Gastrocnemius medialis (tissue), 4 donors: ENCODE results near the gene OGA. TPM values are rescaled to one million over a fixed set of nuclear protein-coding genes. Genes with fewer than 3 reads are reported as not detected.
A peak's percentile ranks its signal among the peaks of the same experiment; 100 is the strongest.

Experiments used
- ATAC-seq, 2 donors: fragments of 150-250 bp; one replicate each; pipeline ENCODE4 v1.9.1; 2016
- DNase-seq, 2 donors: peaks; one replicate each; pipeline ENCODE4 v3.0.0-alpha.2; 2019
- H3K27ac ChIP-seq, 4 donors: fragments of 200-600 bp; sonication (generic); 1 replicate in 1 of 4; 2 replicates in 3 of 4; pipeline ENCODE4 v1.5.1; 2016 to 2018; ENCODE audit warnings: mild to moderate bottlenecking in 2 of 4, moderate library complexity in 1 of 4
- H3K27me3 ChIP-seq, 3 donors: fragments of 200-600 bp; sonication (generic) in 2 of 3; 1 replicate in 1 of 3; 2 replicates in 2 of 3; pipeline versions ENCODE4 v1.5.1 to v1.6.0; 2016 to 2019; ENCODE audit warnings: mild to moderate bottlenecking in 1 of 3, moderate library complexity in 1 of 3
- H3K36me3 ChIP-seq, 2 donors: fragments of 200-600 bp; sonication (generic) in 1 of 2; one replicate each; pipeline ENCODE4 v1.5.1; 2017 to 2018
- H3K4me1 ChIP-seq, 2 donors: fragments of 200-600 bp; sonication (generic) in 1 of 2; one replicate each; pipeline ENCODE4 v1.5.1; 2016 to 2017; ENCODE audit warnings: mild to moderate bottlenecking in 2 of 2
- H3K4me3 ChIP-seq, 4 donors: fragments of 200-600 bp; sonication (generic) in 3 of 4; 1 replicate in 1 of 4; 2 replicates in 3 of 4; pipeline ENCODE4 v1.5.1; 2016 to 2019; ENCODE audit warnings: mild to moderate bottlenecking in 2 of 4
- H3K9me3 ChIP-seq, 3 donors: fragments of 200-600 bp; sonication (generic) in 2 of 3; 1 replicate in 1 of 3; 2 replicates in 2 of 3; pipeline ENCODE4 v1.5.1; 2016 to 2019
- CTCF ChIP-seq, 5 experiments: fragments of 450-650 bp in 3 of 5; fragments of 200-600 bp in 2 of 5; sonication (generic) in 2 of 5; IDR thresholded peaks in 4 of 5; conservative IDR thresholded peaks in 1 of 5; 1 replicate in 4 of 5; 2 replicates in 1 of 5; pipeline ENCODE4 v1.5.1; 2016 to 2019; ENCODE audit warnings: antibody characterized with exemption in 5 of 5, mild to moderate bottlenecking in 3 of 5, moderate library complexity in 3 of 5
- POLR2A ChIP-seq, 2 donors: fragments of 450-650 bp; IDR thresholded peaks; one replicate each; pipeline ENCODE4 v1.6.1; 2017; ENCODE audit warnings: antibody characterized with exemption in 2 of 2, mild to moderate bottlenecking in 2 of 2, moderate library complexity in 2 of 2
- in situ Hi-C, 4 donors: fragments of 200-750 bp; cut with MboI; loops; one replicate each; pipeline versions ENCODE4 v1.15.0 to v1.8.0; 2017; ENCODE audit warnings: low sequenced_read_pairs in 4 of 4
- intact Hi-C: fragments of 100-400 bp; cut with DNase I; formaldehyde crosslinking; loops from one replicate; pipeline ENCODE4 v1.15.1; 2023; ENCODE audit warnings: low total_unique reads
- total RNA-seq, 4 donors: library from RNA; depleted of rRNA; stranded (reverse); fragments of >200 nt; gene quantifications; one replicate each; pipeline versions ENCODE4 v1.1.0 to v1.2.3, GENCODE V29; 2016

Gene OGA
- 10 to 100 TPM; 25.8 to 85.5 (median 48.3) TPM for total RNA-seq

GRCh38 chr10:101818119-101818871 lies at the start of gene OGA:
Gene OGA (minus strand): TSS chr10:101818444. CDS start chr10:101818022, 422 bp downstream.
- peaks cover 31% of the 10 kb centered on the region in 2 donors for H3K4me1 ChIP-seq
- intact Hi-C loops (loop anchor here (1.0 to 10.0 kb wide), 7 partner anchors 35 to 1283 kb away; partner anchors contain the start of genes ACTR1A, BTRC, HIF1AN and HPS6), in situ Hi-C loops (no loop called here)
- H3K27me3 ChIP-seq: no peaks in the 10 kb centered on the region
- H3K27ac ChIP-seq: peak within 1 kb of the TSS; percentile 93 to 100 (median 96)
- H3K36me3 ChIP-seq: no peaks in the 10 kb centered on the region
- peak within 1 kb of the TSS; percentile 82 to 99 (median 98) for H3K4me3 ChIP-seq
- peak; percentile 99 to 100 for DNase-seq
- peak in 1 of 5 experiments; percentile 26 for TF ChIP-seq CTCF (IDR thresholded peaks at IDR 0.05 in 4 of 5, conservative IDR thresholded peaks at IDR 0.05 in 1 of 5)
- TF ChIP-seq POLR2A (IDR thresholded peaks at IDR 0.05): peak; percentile 99 to 100
- no peaks in the 10 kb centered on the region for H3K9me3 ChIP-seq
- ATAC-seq: peak; percentile 89 to 90

- intact Hi-C loops: no loop called here
- in situ Hi-C loops: no loop called here
- no peak for ATAC-seq
- Histone ChIP-seq H3K4me1 (no peaks in the 10 kb centered on the region), H3K4me3 (no peak overlapping the region), H3K36me3 (no peaks in the 10 kb centered on the region), H3K9me3 (no peaks in the 10 kb centered on the region), H3K27ac (no peak overlapping the region), H3K27me3 (no peaks in the 10 kb centered on the region)
- no peak for DNase-seq
- TF ChIP-seq POLR2A (IDR thresholded peaks at IDR 0.05) (no peak), CTCF (IDR thresholded peaks at IDR 0.05 in 4 of 5, conservative IDR thresholded peaks at IDR 0.05 in 1 of 5) (no peak)
Measured at GRCh38 chr10:101867931-101868330, 49.7 kb upstream of the OGA start.

- Histone ChIP-seq H3K4me1 (peaks cover 0 to 23% of the 10 kb centered on the region in 2 donors), H3K4me3 (no peak overlapping the region), H3K27ac (no peak overlapping the region), H3K27me3 (no peaks in the 10 kb centered on the region), H3K9me3 (peaks cover 0 to 8% (median 0%) of the 10 kb centered on the region in 3 donors), H3K36me3 (peaks cover 0 to 7% of the 10 kb centered on the region in 2 donors)
- ATAC-seq (no peak), DNase-seq (no peak)
- TF ChIP-seq POLR2A (IDR thresholded peaks at IDR 0.05): no peak
- TF ChIP-seq CTCF (IDR thresholded peaks at IDR 0.05 in 4 of 5, conservative IDR thresholded peaks at IDR 0.05 in 1 of 5): no peak
- in situ Hi-C loops (no loop called here), intact Hi-C loops (no loop called here)
Measured at GRCh38 chr10:101859530-101859929, 41.3 kb upstream of the OGA start.

- peaks cover 0 to 23% of the 10 kb centered on the region in 2 donors for H3K4me1 ChIP-seq
- no peaks in the 10 kb centered on the region for H3K27me3 ChIP-seq
- peaks cover 0 to 7% of the 10 kb centered on the region in 2 donors for H3K36me3 ChIP-seq
- H3K9me3 ChIP-seq: peaks cover 0 to 8% (median 0%) of the 10 kb centered on the region in 3 donors
- no peak overlapping the region for H3K27ac ChIP-seq
- no peak for TF ChIP-seq CTCF (IDR thresholded peaks at IDR 0.05 in 4 of 5, conservative IDR thresholded peaks at IDR 0.05 in 1 of 5)
- no peak for DNase-seq
- intact Hi-C loops (no loop called here), in situ Hi-C loops (no loop called here)
- ATAC-seq: no peak
- H3K4me3 ChIP-seq: no peak overlapping the region
Measured at GRCh38 chr10:101858723-101859500, 40.7 kb upstream of the OGA start.
